Vagina (tissue), 2 donors: ENCODE data around the gene ATG5. TPM values are rescaled to one million over a fixed set of nuclear protein-coding genes. Genes with fewer than 3 reads are reported as not detected.

Experiments
- DNase-seq, 2 donors: peaks; one replicate each; pipeline ENCODE4 v3.0.0-alpha.2; 2017; ENCODE audit errors: extremely low spot score in 2 of 2
- H3K27ac ChIP-seq: fragments of 200-600 bp; sonication (generic); one replicate; pipeline ENCODE4 v1.5.1; 2019
- H3K27me3 ChIP-seq: fragments of 200-600 bp; sonication (generic); one replicate; pipeline ENCODE4 v1.5.1; 2019
- H3K36me3 ChIP-seq, 2 donors: fragments of 200-600 bp; sonication (generic); one replicate each; pipeline ENCODE4 v1.5.1; 2017 to 2019
- H3K4me1 ChIP-seq: fragments of 200-600 bp; sonication (generic); one replicate; pipeline ENCODE4 v1.5.1; 2019
- H3K4me3 ChIP-seq, 2 donors: fragments of 200-600 bp; sonication (generic); 1 replicate in 1 of 2; 2 replicates in 1 of 2; pipeline ENCODE4 v1.5.1; 2016 to 2019
- H3K9me3 ChIP-seq: fragments of 200-600 bp; sonication (generic); one replicate; pipeline ENCODE4 v1.5.1; 2019
- POLR2A ChIP-seq, 2 donors: fragments of 450-650 bp; IDR thresholded peaks; one replicate each; pipeline ENCODE4 v1.6.1; 2017; ENCODE audit warnings: antibody characterized with exemption in 2 of 2, mild to moderate bottlenecking in 2 of 2, moderate library complexity in 2 of 2
- POLR2AphosphoS5 ChIP-seq, 2 donors: sonication (generic); formaldehyde crosslinking; IDR thresholded peaks; one replicate each; pipeline ENCODE4 v1.9.0; 2017; ENCODE audit warnings: antibody characterized with exemption in 2 of 2, mild to moderate bottlenecking in 2 of 2, low read depth in 1 of 2; ENCODE audit not compliant: insufficient read depth in 1 of 2
- intact Hi-C: fragments of 100-400 bp; cut with DNase I; formaldehyde crosslinking; loops from one replicate; pipeline ENCODE4 v1.15.1; 2023
- total RNA-seq: library from RNA; depleted of rRNA; stranded (reverse); fragments of >200 nt; gene quantifications from one replicate; pipeline ENCODE4 v1.2.3, GENCODE V29; 2016
- TF ChIP-seq, protein P1 (sequence below), 3 experiments: fragments of 450-650 bp in 2 of 3; fragments of 200-600 bp in 1 of 3; sonication (generic) in 1 of 3; IDR thresholded peaks; one replicate each; pipeline ENCODE4 v1.5.1; 2017 to 2019; ENCODE audit warnings: antibody characterized with exemption in 3 of 3, mild to moderate bottlenecking in 2 of 3, moderate library complexity in 2 of 3

Gene ATG5
- total RNA-seq, 1 donor from 2014 or later, result 37.1 TPM

DNA sequence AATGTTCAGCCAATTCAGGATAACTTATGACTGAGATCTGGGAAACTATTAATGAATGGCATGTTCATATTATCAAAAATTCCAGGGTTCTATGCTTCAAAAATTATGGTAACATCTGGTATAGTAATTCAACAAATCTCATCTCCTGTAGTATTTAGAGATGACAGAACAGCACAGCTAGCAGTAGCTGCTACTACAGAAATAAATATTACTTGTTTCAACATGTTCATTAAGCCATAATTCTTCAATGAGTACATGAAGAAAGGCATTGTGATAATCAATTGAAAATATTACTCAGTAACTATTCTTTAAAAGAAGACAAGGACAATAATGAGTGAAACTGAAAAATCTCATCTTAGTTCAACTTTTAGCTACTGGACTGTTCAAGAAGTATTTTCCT lies 66.8 kb downstream of the ATG5 start:
- no peaks in the 10 kb centered on the region for H3K36me3 ChIP-seq
- H3K4me3 ChIP-seq, result no peak overlapping the region
- no peak for DNase-seq
- peaks cover 25% of the 10 kb centered on the region for H3K4me1 ChIP-seq
- H3K27me3 ChIP-seq, result no peaks in the 10 kb centered on the region
- TF ChIP-seq, protein P1, sequence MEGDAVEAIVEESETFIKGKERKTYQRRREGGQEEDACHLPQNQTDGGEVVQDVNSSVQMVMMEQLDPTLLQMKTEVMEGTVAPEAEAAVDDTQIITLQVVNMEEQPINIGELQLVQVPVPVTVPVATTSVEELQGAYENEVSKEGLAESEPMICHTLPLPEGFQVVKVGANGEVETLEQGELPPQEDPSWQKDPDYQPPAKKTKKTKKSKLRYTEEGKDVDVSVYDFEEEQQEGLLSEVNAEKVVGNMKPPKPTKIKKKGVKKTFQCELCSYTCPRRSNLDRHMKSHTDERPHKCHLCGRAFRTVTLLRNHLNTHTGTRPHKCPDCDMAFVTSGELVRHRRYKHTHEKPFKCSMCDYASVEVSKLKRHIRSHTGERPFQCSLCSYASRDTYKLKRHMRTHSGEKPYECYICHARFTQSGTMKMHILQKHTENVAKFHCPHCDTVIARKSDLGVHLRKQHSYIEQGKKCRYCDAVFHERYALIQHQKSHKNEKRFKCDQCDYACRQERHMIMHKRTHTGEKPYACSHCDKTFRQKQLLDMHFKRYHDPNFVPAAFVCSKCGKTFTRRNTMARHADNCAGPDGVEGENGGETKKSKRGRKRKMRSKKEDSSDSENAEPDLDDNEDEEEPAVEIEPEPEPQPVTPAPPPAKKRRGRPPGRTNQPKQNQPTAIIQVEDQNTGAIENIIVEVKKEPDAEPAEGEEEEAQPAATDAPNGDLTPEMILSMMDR (IDR thresholded peaks at IDR 0.05), result no peak
- TF ChIP-seq POLR2AphosphoS5 (IDR thresholded peaks at IDR 0.05; ENCODE audit: insufficient read depth in 1 of 2, low read depth in 1 of 2), result no peak
- TF ChIP-seq POLR2A (IDR thresholded peaks at IDR 0.05), result no peak
- no peak overlapping the region for H3K27ac ChIP-seq
- H3K9me3 ChIP-seq, result no peaks in the 10 kb centered on the region
- intact Hi-C loops, result no loop called here

GRCh38 chr6:106257195-106257594 lies 68.4 kb downstream of the ATG5 start:
- no peak overlapping the region for H3K27ac ChIP-seq
- DNase-seq, result no peak
- TF ChIP-seq, protein P1 (IDR thresholded peaks at IDR 0.05), result no peak
- no peak for TF ChIP-seq POLR2AphosphoS5 (IDR thresholded peaks at IDR 0.05; ENCODE audit: insufficient read depth in 1 of 2, low read depth in 1 of 2)
- no peak for TF ChIP-seq POLR2A (IDR thresholded peaks at IDR 0.05)

GRCh38 chr6:106256201-106256968 lies 69.2 kb downstream of the ATG5 start:
- no peak for DNase-seq
- Histone ChIP-seq H3K4me3 (no peak overlapping the region), H3K27me3 (no peaks in the 10 kb centered on the region), H3K9me3 (no peaks in the 10 kb centered on the region), H3K4me1 (peaks cover 22% of the 10 kb centered on the region), H3K27ac (no peak overlapping the region), H3K36me3 (no peaks in the 10 kb centered on the region)
- intact Hi-C loops, result no loop called here
- TF ChIP-seq, protein P1 (IDR thresholded peaks at IDR 0.05), result no peak
- TF ChIP-seq POLR2A (IDR thresholded peaks at IDR 0.05) (no peak), POLR2AphosphoS5 (IDR thresholded peaks at IDR 0.05; ENCODE audit: insufficient read depth in 1 of 2, low read depth in 1 of 2) (no peak)

More at GRCh38 chr6:106257195-106257594, 68.4 kb downstream of the ATG5 start:
- Histone ChIP-seq H3K27me3 (no peaks in the 10 kb centered on the region), H3K4me1 (peaks cover 25% of the 10 kb centered on the region), H3K36me3 (no peaks in the 10 kb centered on the region), H3K4me3 (no peak overlapping the region), H3K9me3 (no peaks in the 10 kb centered on the region)
- intact Hi-C loops, result no loop called here

DNA sequence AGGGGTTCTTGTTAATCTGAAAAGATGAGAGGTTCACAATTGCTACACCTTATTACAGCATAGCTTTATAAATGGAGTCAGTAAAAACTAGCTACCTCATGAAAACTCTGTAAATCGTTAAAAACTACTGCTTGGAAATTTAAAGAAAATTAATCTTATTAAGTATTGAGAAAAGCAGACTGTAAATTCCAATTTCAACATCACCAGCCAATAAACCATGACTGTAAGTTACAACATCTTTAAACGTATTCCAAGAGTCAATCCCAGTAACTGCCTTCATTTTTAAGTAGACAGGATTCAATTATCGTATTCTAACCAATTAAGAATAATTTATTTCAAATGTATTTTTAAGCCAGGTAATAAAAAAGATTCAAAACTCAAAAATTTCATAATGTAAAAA lies 70.3 kb downstream of the ATG5 start:
- H3K4me3 ChIP-seq, result no peak overlapping the region
- no peak overlapping the region for H3K27ac ChIP-seq
- H3K27me3 ChIP-seq, result no peaks in the 10 kb centered on the region
- peaks cover 20% of the 10 kb centered on the region for H3K4me1 ChIP-seq
- no peaks in the 10 kb centered on the region for H3K9me3 ChIP-seq
- TF ChIP-seq POLR2A (IDR thresholded peaks at IDR 0.05), result no peak
- no peak for TF ChIP-seq POLR2AphosphoS5 (IDR thresholded peaks at IDR 0.05; ENCODE audit: insufficient read depth in 1 of 2, low read depth in 1 of 2)
- TF ChIP-seq, protein P1 (IDR thresholded peaks at IDR 0.05), result no peak
- intact Hi-C loops, result no loop called here
- DNase-seq, result no peak
- no peaks in the 10 kb centered on the region for H3K36me3 ChIP-seq

- H3K36me3 ChIP-seq, result no peaks in the 10 kb centered on the region
- no peak overlapping the region for H3K27ac ChIP-seq
- H3K4me3 ChIP-seq, result no peak overlapping the region
- TF ChIP-seq, protein P1 (IDR thresholded peaks at IDR 0.05), result no peak
- TF ChIP-seq POLR2AphosphoS5 (IDR thresholded peaks at IDR 0.05; ENCODE audit: insufficient read depth in 1 of 2, low read depth in 1 of 2) (no peak), POLR2A (IDR thresholded peaks at IDR 0.05) (no peak)
- intact Hi-C loops, result no loop called here
- DNase-seq, result no peak
- H3K4me1 ChIP-seq, result peaks cover 20% of the 10 kb centered on the region
- no peaks in the 10 kb centered on the region for H3K9me3 ChIP-seq
- no peaks in the 10 kb centered on the region for H3K27me3 ChIP-seq
Observed at GRCh38 chr6:106254636-106255035, 70.9 kb downstream of the ATG5 start.
